H1 (cell line): ENCODE results near the gene DISC1. TPM values are rescaled to one million over a fixed set of nuclear protein-coding genes. Genes with fewer than 3 reads are reported as not detected.

Experiments
- CTCF ChIA-PET: fragments of 300-600 bp; sonication (Branson Sonifier 250); formaldehyde crosslinking; loops from one replicate; lab custom pipeline; 2021; ENCODE audit not compliant: partially characterized antibody; lab: Charles Lee
- POLR2A ChIA-PET: fragments of 300-600 bp; sonication (Branson Sonifier 250); formaldehyde crosslinking; loops from one replicate; lab custom pipeline; 2021; ENCODE audit warnings: inconsistent platforms; ENCODE audit not compliant: partially characterized antibody; lab: Charles Lee
- DNase-seq, 2 experiments: peaks; one replicate each; pipeline versions ENCODE4 v3.0.0 to v3.0.0-alpha.2; 2010 to 2022; ENCODE audit warnings: low spot score in 2 of 2, low read depth in 1 of 2, mixed read lengths in 1 of 2
- FAIRE-seq: peaks from 2 replicates; lab custom pipeline; 2011; peaks lifted over from hg19 to GRCh38; lab: Jason Lieb, UNC
- H2AFZ ChIP-seq: 2 replicates; pipeline ENCODE4 v1.8.1; 2012; ENCODE audit warnings: low read length, inconsistent platforms
- H2AK5ac ChIP-seq: 2 replicates; pipeline ENCODE4 v1.6.1; 2013; ENCODE audit warnings: low read depth, low read length
- H2BK120ac ChIP-seq: replicated peaks from 2 replicates; pipeline ENCODE3; 2013; ENCODE audit warnings: low read depth, low read length, inconsistent platforms
- H2BK12ac ChIP-seq: 2 replicates; pipeline ENCODE4 v1.6.1; 2013; ENCODE audit warnings: low read depth, low read length
- H2BK15ac ChIP-seq: 2 replicates; pipeline ENCODE4 v1.6.1; 2013; ENCODE audit warnings: low read length
- H2BK20ac ChIP-seq: 2 replicates; pipeline ENCODE4 v1.6.1; 2013; ENCODE audit warnings: low read length
- H2BK5ac ChIP-seq: 2 replicates; pipeline ENCODE4 v1.6.1; 2013; ENCODE audit warnings: low read depth, low read length
- H3K14ac ChIP-seq: 2 replicates; pipeline ENCODE4 v1.6.1; 2013; ENCODE audit warnings: inconsistent platforms; ENCODE audit not compliant: insufficient read length
- H3K18ac ChIP-seq: 2 replicates; pipeline ENCODE4 v1.6.1; 2013; ENCODE audit warnings: low read length; ENCODE audit errors: extremely low read depth
- H3K23ac ChIP-seq: 2 replicates; pipeline ENCODE4 v1.6.1; 2013; ENCODE audit warnings: inconsistent platforms; ENCODE audit not compliant: insufficient read length
- H3K23me2 ChIP-seq: 2 replicates; pipeline ENCODE4 v1.6.1; 2013; ENCODE audit warnings: low read depth, low read length
- H3K27ac ChIP-seq: 2 replicates; pipeline ENCODE4 v1.6.1; 2011; ENCODE audit warnings: low read depth, low read length, inconsistent platforms
- H3K27me3 ChIP-seq, 4 experiments: replicated peaks in 1 of 4; 1 replicate in 1 of 4; 2 replicates in 3 of 4; pipeline versions ENCODE4 v1.6.1 to v1.8.1; 2011 to 2013; ENCODE audit warnings: low read length in 3 of 4, mild to moderate bottlenecking in 3 of 4, inconsistent platforms in 2 of 4, mixed read lengths in 2 of 4, moderate library complexity in 1 of 4; ENCODE audit not compliant: control insufficient read depth in 3 of 4, insufficient read depth in 3 of 4; ENCODE audit errors: extremely low read depth in 1 of 4
- H3K36me3 ChIP-seq, 4 experiments: 2 replicates each; pipeline versions ENCODE4 v1.6.1 to v1.8.1; 2011 to 2013; ENCODE audit warnings: mild to moderate bottlenecking in 4 of 4, low read length in 3 of 4, moderate library complexity in 2 of 4, control low read depth in 1 of 4, inconsistent platforms in 1 of 4; ENCODE audit not compliant: insufficient read depth in 4 of 4, control insufficient read depth in 2 of 4
- H3K4ac ChIP-seq: replicated peaks from 2 replicates; pipeline ENCODE3; 2013; ENCODE audit warnings: low read length, low read depth, mixed read lengths, inconsistent platforms; ENCODE audit not compliant: insufficient read length
- H3K4me1 ChIP-seq, 4 experiments: replicated peaks in 1 of 4; 1 replicate in 1 of 4; 2 replicates in 3 of 4; pipeline versions ENCODE4 v1.6.1 to v1.8.1; 2011 to 2013; ENCODE audit warnings: low read length in 3 of 4, inconsistent platforms in 2 of 4, mixed read lengths in 1 of 4; ENCODE audit not compliant: insufficient read depth in 4 of 4, control insufficient read depth in 3 of 4
- H3K4me2 ChIP-seq, 2 experiments: 2 replicates each; pipeline versions ENCODE4 v1.6.1 to v1.8.1; 2011 to 2013; ENCODE audit warnings: low read depth in 2 of 2, low read length in 2 of 2, control low read depth in 1 of 2, inconsistent platforms in 1 of 2, mild to moderate bottlenecking in 1 of 2; ENCODE audit not compliant: insufficient read depth in 1 of 2
- H3K4me3 ChIP-seq, 4 experiments: fragments of 200-600, 300-600 bp in 1 of 4; sonication (generic), shearing (Covaris generic), sonication (Bioruptor Twin) in 1 of 4; 2 replicates each; pipeline versions ENCODE4 v1.5.1 to v1.8.1; 2011 to 2016; ENCODE audit warnings: low read length in 4 of 4, low read depth in 3 of 4, control low read depth in 2 of 4, inconsistent platforms in 2 of 4, mild to moderate bottlenecking in 2 of 4, mixed read lengths in 1 of 4, moderate library complexity in 1 of 4; ENCODE audit not compliant: insufficient read depth in 2 of 4; ENCODE audit errors: extremely low read depth in 1 of 4
- H3K56ac ChIP-seq: replicated peaks from 2 replicates; pipeline ENCODE3; 2013; ENCODE audit warnings: low read depth, mild to moderate bottlenecking, mixed read lengths, low read length, inconsistent platforms; ENCODE audit not compliant: insufficient read length
- H3K79me1 ChIP-seq: 2 replicates; pipeline ENCODE4 v1.6.1; 2013; ENCODE audit warnings: low read depth, low read length, control low read depth
- H3K79me2 ChIP-seq, 2 experiments: 2 replicates each; pipeline versions ENCODE4 v1.6.1 to v1.8.1; 2012 to 2013; ENCODE audit warnings: low read length in 2 of 2, mild to moderate bottlenecking in 2 of 2, inconsistent platforms in 1 of 2; ENCODE audit not compliant: insufficient read depth in 2 of 2, control insufficient read depth in 1 of 2
- H3K9ac ChIP-seq, 4 experiments: replicated peaks in 1 of 4; 1 replicate in 1 of 4; 2 replicates in 3 of 4; pipeline versions ENCODE4 v1.6.1 to v1.8.1; 2011 to 2013; ENCODE audit warnings: low read depth in 3 of 4, low read length in 3 of 4, control low read depth in 2 of 4, mild to moderate bottlenecking in 2 of 4, moderate library complexity in 2 of 4, inconsistent platforms in 1 of 4; ENCODE audit errors: extremely low read depth in 1 of 4
- H3K9me3 ChIP-seq, 2 experiments: 2 replicates each; pipeline versions ENCODE4 v1.6.1 to v1.8.1; 2012 to 2013; ENCODE audit warnings: mild to moderate bottlenecking in 2 of 2, moderate library complexity in 2 of 2, control low read depth in 1 of 2, inconsistent platforms in 1 of 2, low read depth in 1 of 2, low read length in 1 of 2, mixed read lengths in 1 of 2; ENCODE audit not compliant: insufficient read depth in 2 of 2
- H4K20me1 ChIP-seq, 2 experiments: replicated peaks in 1 of 2; 2 replicates each; pipeline versions ENCODE3 to v1.8.1; 2011 to 2013; ENCODE audit warnings: inconsistent platforms in 2 of 2, low read length in 2 of 2, mild to moderate bottlenecking in 1 of 2; ENCODE audit not compliant: insufficient read depth in 2 of 2, control insufficient read depth in 1 of 2
- H4K5ac ChIP-seq: 2 replicates; pipeline ENCODE4 v1.6.1; 2013; ENCODE audit warnings: low read length, low read depth, mixed read lengths, inconsistent platforms; ENCODE audit not compliant: insufficient read length
- H4K8ac ChIP-seq: 2 replicates; pipeline ENCODE4 v1.8.0; 2013; ENCODE audit warnings: mild to moderate bottlenecking, moderate library complexity, low read length, inconsistent platforms; ENCODE audit not compliant: insufficient read depth; ENCODE audit errors: extremely low read depth
- H4K91ac ChIP-seq: replicated peaks from 2 replicates; pipeline ENCODE3; 2013; ENCODE audit warnings: low read length, mixed read lengths, inconsistent platforms; ENCODE audit not compliant: insufficient read length
- BCL11A ChIP-seq, 2 experiments: IDR thresholded peaks; one replicate each; pipeline ENCODE4 v1.6.1; 2011; ENCODE audit warnings: low read depth in 2 of 2, low read length in 2 of 2, mild to moderate bottlenecking in 2 of 2
- CBX8 ChIP-seq: fragments of 300-800, 300-1000 bp; sonication (generic); IDR thresholded peaks from 2 replicates; pipeline ENCODE4 v1.7.1; 2016; ENCODE audit warnings: low read depth, low read length, borderline replicate concordance
- CEBPB ChIP-seq: IDR thresholded peaks from 2 replicates; pipeline ENCODE4 v1.6.1; 2012; ENCODE audit warnings: low read depth, low read length
- CREB1 ChIP-seq: IDR thresholded peaks from 2 replicates; pipeline ENCODE4 v1.6.1; 2012; ENCODE audit warnings: inconsistent platforms
- CTBP2 ChIP-seq: IDR thresholded peaks from 2 replicates; pipeline ENCODE4 v1.7.0; 2011; ENCODE audit warnings: borderline replicate concordance, mild to moderate bottlenecking, moderate library complexity, mixed read lengths, low read length; ENCODE audit not compliant: insufficient read depth, insufficient read length
- EGR1 ChIP-seq: IDR thresholded peaks from 2 replicates; pipeline ENCODE4 v1.6.1; 2011; ENCODE audit warnings: low read depth, low read length, borderline replicate concordance
- GTF2F1 ChIP-seq: IDR thresholded peaks from 2 replicates; pipeline ENCODE4 v1.6.1; 2012; ENCODE audit warnings: low read depth, low read length, improper control_type of control experiment, borderline replicate concordance
- KDM5A ChIP-seq: fragments of 200-600 bp; IDR thresholded peaks from 2 replicates; pipeline ENCODE4 v1.7.1; 2012; ENCODE audit warnings: mild to moderate bottlenecking, low read length, inconsistent platforms, mixed read lengths
- NRF1 ChIP-seq: IDR thresholded peaks from 2 replicates; pipeline ENCODE4 v1.6.1; 2011; ENCODE audit warnings: mild to moderate bottlenecking, low read depth, low read length, improper control_type of control experiment
- POLR2A ChIP-seq, 2 experiments: IDR thresholded peaks; 1 replicate in 1 of 2; 2 replicates in 1 of 2; pipeline ENCODE4 v1.6.1; 2011; ENCODE audit warnings: low read depth in 2 of 2, low read length in 2 of 2, mild to moderate bottlenecking in 2 of 2; ENCODE audit errors: control extremely low read depth in 1 of 2
- POLR2AphosphoS5 ChIP-seq: IDR thresholded peaks from 2 replicates; pipeline ENCODE4 v1.6.1; 2011; ENCODE audit warnings: low read depth, low read length
- RBBP5 ChIP-seq: IDR thresholded peaks from 2 replicates; pipeline ENCODE4 v1.7.1; 2012; ENCODE audit warnings: low read depth, mild to moderate bottlenecking, inconsistent platforms, low read length, moderate library complexity, borderline replicate concordance
- TAF1 ChIP-seq: IDR thresholded peaks from 2 replicates; pipeline ENCODE4 v1.6.1; 2011; ENCODE audit warnings: mild to moderate bottlenecking, low read depth, low read length
- TBP ChIP-seq: IDR thresholded peaks from 2 replicates; pipeline ENCODE4 v1.6.1; 2011; ENCODE audit warnings: low read depth, low read length, improper control_type of control experiment
- polyA plus RNA-seq, 7 experiments: library from polyadenylated mRNA; depleted of rRNA in 3 of 7; stranded (reverse) in 5 of 7; unstranded in 2 of 7; fragments of >200 nt in 5 of 7; fragments of 200-250 nt in 2 of 7; gene quantifications; 1 replicate in 5 of 7; 2 replicates in 1 of 7; 4 replicates in 1 of 7; pipeline versions ENCODE4 v1.2.1 to v1.2.3, GENCODE V29; 2011 to 2013; ENCODE audit warnings: missing spikeins in 2 of 7, mixed read lengths in 2 of 7
- total RNA-seq: library from RNA; stranded (reverse); fragmentation: NEBNext Ultra II Directional; extraction: Animal tissue kit (Norgen Biotek cat#: 25700); gene quantifications from 2 replicates; pipeline ENCODE4 v1.2.1, GENCODE V29; 2021
- TF ChIP-seq, protein P1 (sequence below): IDR thresholded peaks from 2 replicates; pipeline ENCODE4 v1.6.1; 2012; ENCODE audit warnings: low read length, inconsistent platforms

The DISC1 gene
- total and polyA plus RNA-seq, 2 of the 8 experiments (the other 6 are each of a cell fraction or from before 2014, with no cell fraction given) = 1.1 to 3.5 TPM

DNA sequence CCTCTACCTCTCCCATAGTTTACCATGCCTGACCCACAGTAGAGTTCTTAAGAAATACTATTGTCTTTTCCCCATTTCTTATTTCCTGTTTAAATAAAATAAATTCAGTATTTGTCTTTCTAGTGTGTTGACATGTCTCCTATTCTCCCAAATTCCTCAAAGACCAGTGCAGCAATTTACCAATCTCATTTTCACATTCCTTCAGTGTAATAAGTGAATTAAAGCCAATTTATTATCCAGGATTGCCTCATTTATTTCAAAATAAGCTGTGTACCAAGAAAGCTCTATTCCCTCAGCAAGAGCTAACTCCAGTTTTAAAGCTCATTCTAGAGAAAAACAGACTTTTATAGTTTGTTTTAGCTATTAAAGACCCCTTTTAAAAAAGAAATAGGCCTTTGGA lies 49.9 kb downstream of the DISC1 start:
- Histone ChIP-seq H4K91ac (no peak overlapping the region), H2BK15ac (no peak overlapping the region), H3K9ac (no peak overlapping the region), H2BK5ac (no peak overlapping the region), H3K4me2 (no peak overlapping the region), H4K20me1 (no peaks in the 10 kb centered on the region), H3K14ac (no peak overlapping the region), H3K79me1 (no peaks in the 10 kb centered on the region), H3K9me3 (no peaks in the 10 kb centered on the region), H3K79me2 (no peaks in the 10 kb centered on the region), H3K18ac (no peak overlapping the region), H3K27me3 (no peaks in the 10 kb centered on the region), H3K23ac (no peak overlapping the region), H2AK5ac (no peak overlapping the region), H3K4ac (no peak overlapping the region), H3K4me1 (no peaks in the 10 kb centered on the region; a peak in 1 of 7 replicates), H2AFZ (no peak overlapping the region), H3K36me3 (no peaks in the 10 kb centered on the region), H3K56ac (no peak overlapping the region), H2BK20ac (no peak overlapping the region), H2BK12ac (no peak overlapping the region), H3K27ac (no peak overlapping the region), H2BK120ac (no peak overlapping the region), H3K4me3 (no peak overlapping the region), H4K5ac (no peak overlapping the region), H4K8ac (no peak overlapping the region), H3K23me2 (no peaks in the 10 kb centered on the region)
- DNase-seq (no peak), FAIRE-seq (no peak)
- CTCF ChIA-PET = no interaction called here
- POLR2A ChIA-PET = no interaction called here
- no peak for TF ChIP-seq TBP
- TF ChIP-seq POLR2AphosphoS5 = no peak
- no peak for TF ChIP-seq CREB1
- no peak for TF ChIP-seq KDM5A
- no peak for TF ChIP-seq POLR2A (IDR thresholded peaks at IDR 0.05; ENCODE audit: control extremely low read depth in 1 of 2, low read depth in 2 of 2, low read length in 2 of 2)
- TF ChIP-seq EGR1 = no peak
- no peak for TF ChIP-seq NRF1
- no peak for TF ChIP-seq BCL11A (IDR thresholded peaks at IDR 0.05; ENCODE audit: low read depth in 2 of 2, low read length in 2 of 2)
- TF ChIP-seq TAF1 = no peak
- no peak for TF ChIP-seq CEBPB
- no peak for TF ChIP-seq CTBP2
- no peak for TF ChIP-seq GTF2F1
- TF ChIP-seq RBBP5 = no peak
- no peak for TF ChIP-seq CBX8
- TF ChIP-seq, protein P1, sequence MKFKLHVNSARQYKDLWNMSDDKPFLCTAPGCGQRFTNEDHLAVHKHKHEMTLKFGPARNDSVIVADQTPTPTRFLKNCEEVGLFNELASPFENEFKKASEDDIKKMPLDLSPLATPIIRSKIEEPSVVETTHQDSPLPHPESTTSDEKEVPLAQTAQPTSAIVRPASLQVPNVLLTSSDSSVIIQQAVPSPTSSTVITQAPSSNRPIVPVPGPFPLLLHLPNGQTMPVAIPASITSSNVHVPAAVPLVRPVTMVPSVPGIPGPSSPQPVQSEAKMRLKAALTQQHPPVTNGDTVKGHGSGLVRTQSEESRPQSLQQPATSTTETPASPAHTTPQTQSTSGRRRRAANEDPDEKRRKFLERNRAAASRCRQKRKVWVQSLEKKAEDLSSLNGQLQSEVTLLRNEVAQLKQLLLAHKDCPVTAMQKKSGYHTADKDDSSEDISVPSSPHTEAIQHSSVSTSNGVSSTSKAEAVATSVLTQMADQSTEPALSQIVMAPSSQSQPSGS = no peak
